ENCODE results near the gene IER3.

IER3 gene

GRCh38 chr6:30777155-30777485 is 32.8 kb upstream of the IER3 start:
- no peaks in the 10 kb centered on the region for H3K9me3 ChIP-seq (replicated peaks; ENCODE audit: insufficient read depth, low read length)
- H3K4me3 ChIP-seq (ENCODE audit: low read length): no peak overlapping the region
- no peak for DNase-seq
- no peaks in the 10 kb centered on the region for H3F3A ChIP-seq (ENCODE audit: insufficient read depth, low read length)
- TF ChIP-seq EZH2 (optimal IDR thresholded peaks at IDR 0.05; ENCODE audit: low read depth, low read length) (no peak), EZH2phosphoT487 (IDR thresholded peaks at IDR 0.05; ENCODE audit: low read length) (no peak), CTCF (IDR thresholded peaks at IDR 0.05; ENCODE audit: low read length) (no peak)
- H3K9ac ChIP-seq (ENCODE audit: low read length): no peak overlapping the region
- no peak overlapping the region for H3K4me2 ChIP-seq (ENCODE audit: low read depth, low read length)
- 0 out of 2 replicates have a peak, but pooled peaks cover 3% of the 10 kb centered on the region for H3K27me3 ChIP-seq (replicated peaks; ENCODE audit: insufficient read depth, low read length)
- H3K27ac ChIP-seq (ENCODE audit: low read length): no peak overlapping the region
- H3K36me3 ChIP-seq (replicated peaks; ENCODE audit: insufficient read depth, low read length): no peaks in the 10 kb centered on the region
- no peaks in the 10 kb centered on the region for H3K79me2 ChIP-seq (ENCODE audit: low read length)
- no peaks in the 10 kb centered on the region for H4K20me1 ChIP-seq (ENCODE audit: insufficient read depth, low read length)
- H3K9me2 ChIP-seq (replicated peaks; ENCODE audit: insufficient read depth, low read length): no peaks in the 10 kb centered on the region
- no peaks in the 10 kb centered on the region for H3K4me1 ChIP-seq (ENCODE audit: low read length)
- H2AFZ ChIP-seq (ENCODE audit: low read length): no peak overlapping the region

- H4K20me1 ChIP-seq (ENCODE audit: insufficient read depth, low read length): no peaks in the 10 kb centered on the region
- DNase-seq: no peak
- no peak for TF ChIP-seq CTCF (IDR thresholded peaks at IDR 0.05; ENCODE audit: low read length)
- TF ChIP-seq EZH2phosphoT487 (IDR thresholded peaks at IDR 0.05; ENCODE audit: low read length): no peak
- TF ChIP-seq EZH2 (optimal IDR thresholded peaks at IDR 0.05; ENCODE audit: low read depth, low read length): no peak
- H3K9me3 ChIP-seq (replicated peaks; ENCODE audit: insufficient read depth, low read length): no peaks in the 10 kb centered on the region
- H2AFZ ChIP-seq (ENCODE audit: low read length): no peak overlapping the region
- H3K9me2 ChIP-seq (replicated peaks; ENCODE audit: insufficient read depth, low read length): no peaks in the 10 kb centered on the region
- H3K4me2 ChIP-seq (ENCODE audit: low read depth, low read length): no peak overlapping the region
- H3K9ac ChIP-seq (ENCODE audit: low read length): no peak overlapping the region
- no peak overlapping the region for H3K4me3 ChIP-seq (ENCODE audit: low read length)
- H3F3A ChIP-seq (ENCODE audit: insufficient read depth, low read length): no peaks in the 10 kb centered on the region
- no peak overlapping the region for H3K27ac ChIP-seq (ENCODE audit: low read length)
- H3K27me3 ChIP-seq (replicated peaks; ENCODE audit: insufficient read depth, low read length): 0 out of 2 replicates have a peak, but pooled peaks cover 3% of the 10 kb centered on the region
- H3K79me2 ChIP-seq (ENCODE audit: low read length): no peaks in the 10 kb centered on the region
- no peaks in the 10 kb centered on the region for H3K4me1 ChIP-seq (ENCODE audit: low read length)
- no peaks in the 10 kb centered on the region for H3K36me3 ChIP-seq (replicated peaks; ENCODE audit: insufficient read depth, low read length)
Measured at GRCh38 chr6:30776390-30777154, 32.2 kb upstream of the IER3 start.

GRCh38 chr6:30775104-30775503 is 30.8 kb upstream of the IER3 start:
- Histone ChIP-seq H3K79me2 (ENCODE audit: low read length) (no peaks in the 10 kb centered on the region), H3K4me2 (ENCODE audit: low read depth, low read length) (no peak overlapping the region), H3K27ac (ENCODE audit: low read length) (no peak overlapping the region), H3F3A (ENCODE audit: insufficient read depth, low read length) (no peaks in the 10 kb centered on the region), H3K27me3 (replicated peaks; ENCODE audit: insufficient read depth, low read length) (no peaks in the 10 kb centered on the region), H3K36me3 (replicated peaks; ENCODE audit: insufficient read depth, low read length) (no peaks in the 10 kb centered on the region), H3K4me3 (ENCODE audit: low read length) (no peak overlapping the region), H3K9me2 (replicated peaks; ENCODE audit: insufficient read depth, low read length) (no peaks in the 10 kb centered on the region), H3K9ac (ENCODE audit: low read length) (no peak overlapping the region), H3K4me1 (ENCODE audit: low read length) (no peaks in the 10 kb centered on the region), H4K20me1 (ENCODE audit: insufficient read depth, low read length) (no peaks in the 10 kb centered on the region), H3K9me3 (replicated peaks; ENCODE audit: insufficient read depth, low read length) (no peaks in the 10 kb centered on the region), H2AFZ (ENCODE audit: low read length) (no peak overlapping the region)
- DNase-seq: no peak
- TF ChIP-seq CTCF (IDR thresholded peaks at IDR 0.05; ENCODE audit: low read length) (no peak), EZH2phosphoT487 (IDR thresholded peaks at IDR 0.05; ENCODE audit: low read length) (no peak), EZH2 (optimal IDR thresholded peaks at IDR 0.05; ENCODE audit: low read depth, low read length) (no peak)
